PC-3 (cell line): ENCODE results near the gene SERPINB5. TPM values are rescaled to one million over a fixed set of nuclear protein-coding genes. Genes with fewer than 3 reads are reported as not detected.

Experiments used
- ATAC-seq: fragments of 200-7000 bp; cut with Tn5 transposase; 2 replicates; pipeline ENCODE4 v1.9.1; 2020; ENCODE audit warnings: mild to moderate bottlenecking, moderate library complexity
- BruUV-seq: library from RNA; stranded (reverse); fragments of 400-500 nt; replicated peaks from 2 replicates; lab custom pipeline; 2021; lab: Mats Ljungman, UMichigan
- CTCF ChIA-PET: fragments of 300-600 bp; sonication (Branson Sonifier 250); formaldehyde crosslinking; loops from one replicate; lab custom pipeline; 2022; ENCODE audit warnings: antibody characterized with exemption; lab: Charles Lee
- POLR2A ChIA-PET: fragments of 300-600 bp; sonication (Branson Sonifier 250); formaldehyde crosslinking; loops from one replicate; lab custom pipeline; 2022; ENCODE audit warnings: antibody characterized with exemption; ENCODE audit not compliant: unreplicated experiment; lab: Charles Lee
- DNase-seq: peaks from one replicate; pipeline ENCODE4 v3.0.0-alpha.2; 2015
- H2AFZ ChIP-seq: fragments of 300-600 bp; sonication (generic); 2 replicates; pipeline ENCODE4 v1.6.0; 2016; ENCODE audit warnings: antibody characterized with exemption, low read length
- H3F3A ChIP-seq: fragments of 300-600 bp; sonication (generic); one replicate; pipeline ENCODE4 v1.6.0; 2017; ENCODE audit warnings: antibody characterized with exemption, low read length, control low read depth, mild to moderate bottlenecking; ENCODE audit not compliant: unreplicated experiment
- H3K27ac ChIP-seq: fragments of 300-600 bp; sonication (generic); 2 replicates; pipeline ENCODE4 v1.5.1; 2016; ENCODE audit warnings: mild to moderate bottlenecking, low read length
- H3K27me3 ChIP-seq: fragments of 300-600 bp; sonication (generic); 2 replicates; pipeline ENCODE4 v1.6.1; 2016; ENCODE audit warnings: low read length, mixed read lengths
- H3K36me3 ChIP-seq: fragments of 300-600 bp; sonication (generic); 2 replicates; pipeline ENCODE4 v1.6.1; 2016; ENCODE audit warnings: low read depth, mixed run types, low read length, mixed read lengths
- H3K4me1 ChIP-seq: fragments of 300-600 bp; sonication (generic); 2 replicates; pipeline ENCODE4 v1.5.1; 2016; ENCODE audit warnings: low read length; ENCODE audit not compliant: insufficient read depth
- H3K4me2 ChIP-seq: fragments of 300-600 bp; sonication (generic); 2 replicates; pipeline ENCODE4 v1.6.0; 2016; ENCODE audit warnings: low read length
- H3K4me3 ChIP-seq: fragments of 300-600 bp; sonication (generic); 2 replicates; pipeline ENCODE4 v1.5.1; 2016; ENCODE audit warnings: mild to moderate bottlenecking, low read length, mixed read lengths
- H3K79me2 ChIP-seq: fragments of 300-600 bp; sonication (generic); 2 replicates; pipeline ENCODE4 v1.6.1; 2017; ENCODE audit warnings: low read length, mixed read lengths
- H3K9ac ChIP-seq: fragments of 300-600 bp; sonication (generic); 2 replicates; pipeline ENCODE4 v1.6.0; 2016; ENCODE audit warnings: mild to moderate bottlenecking, low read length
- H3K9me2 ChIP-seq: fragments of 300-600 bp; sonication (generic); replicated peaks from 2 replicates; pipeline ENCODE4 v1.6.1; 2016; ENCODE audit warnings: mixed run types, low read length, mixed read lengths
- H3K9me3 ChIP-seq: fragments of 300-600 bp; sonication (generic); 2 replicates; pipeline ENCODE4 v1.6.1; 2016; ENCODE audit warnings: low read length, mixed read lengths
- H4K20me1 ChIP-seq: fragments of 300-600 bp; sonication (generic); 2 replicates; pipeline ENCODE4 v1.6.1; 2016; ENCODE audit warnings: low read length, mixed read lengths
- CTCF ChIP-seq: fragments of 300-600 bp; sonication (generic); conservative IDR thresholded peaks from 2 replicates; pipeline ENCODE4 v1.5.1; 2017; ENCODE audit warnings: antibody characterized with exemption, low read depth, mild to moderate bottlenecking, low read length
- EZH2 ChIP-seq: fragments of 300-600 bp; sonication (generic); IDR thresholded peaks from one replicate; pipeline ENCODE4 v1.6.1; 2017; ENCODE audit warnings: antibody characterized with exemption, mild to moderate bottlenecking, low read length; ENCODE audit not compliant: unreplicated experiment
- EZH2phosphoT487 ChIP-seq: fragments of 300-600 bp; sonication (generic); IDR thresholded peaks from 2 replicates; pipeline ENCODE4 v1.6.1; 2018; ENCODE audit warnings: mild to moderate bottlenecking, antibody characterized with exemption, low read length, borderline replicate concordance
- intact Hi-C: fragments of 100-400 bp; cut with micrococcal nuclease; formaldehyde crosslinking; loops from 2 replicates; pipeline ENCODE4 v1.9.0; 2023
- total RNA-seq: library from RNA; depleted of rRNA; stranded (reverse); fragments of >200 nt; gene quantifications from 2 replicates; pipeline ENCODE4 v1.2.3, GENCODE V29; 2014

SERPINB5 gene
- total RNA-seq, 1 experiment from 2014 or later, result 104 TPM

- ATAC-seq, result peak; percentile 35
- Histone ChIP-seq H3K9me2 (no peaks in the 10 kb centered on the region), H3K4me1 (no peaks in the 10 kb centered on the region; the same call in 1 of the 2 replicates), H3K4me3 (no peak overlapping the region), H3K27ac (no peak overlapping the region), H3K36me3 (no peaks in the 10 kb centered on the region), H4K20me1 (no peaks in the 10 kb centered on the region), H3K9me3 (no peaks in the 10 kb centered on the region), H3F3A (no peaks in the 10 kb centered on the region), H3K4me2 (no peak overlapping the region), H3K27me3 (no peaks in the 10 kb centered on the region), H3K9ac (no peak overlapping the region), H3K79me2 (no peaks in the 10 kb centered on the region), H2AFZ (no peak overlapping the region)
- intact Hi-C loops, result no loop called here
- ChIA-PET POLR2A (interaction anchor here (0.6 kb wide), 1 partner anchor 63 kb away, joined by 3 read pairs; the partner anchor contains the start of gene SERPINB5), CTCF (interaction anchor here (0.6 kb wide), 1 partner anchor 37 kb away, joined by 7 read pairs; no protein-coding TSS in a partner anchor)
- DNase-seq, result peak; percentile 28
- no TSS peak for BruUV-seq
- TF ChIP-seq CTCF (no peak), EZH2phosphoT487 (no peak), EZH2 (no peak)
Measured at GRCh38 chr18:63539904-63540510, 63.2 kb downstream of the SERPINB5 start.

GRCh38 chr18:63542069-63542468 is 65.3 kb downstream of the SERPINB5 start, which contains the start of gene SERPINB12:
TSS of gene SERPINB12 (plus strand) at chr18:63542369. CDS start at chr18:63556160, 13,791 bp downstream.
- no TSS peak for BruUV-seq
- POLR2A ChIA-PET, result no interaction called here
- CTCF ChIA-PET, result interaction anchor here (0.7 kb wide), 1 partner anchor 199 kb away, joined by 8 read pairs; no protein-coding TSS in a partner anchor

More at GRCh38 chr18:63542069-63542468, 65.3 kb downstream of the SERPINB5 start, which contains the start of gene SERPINB12:
- no peaks in the 10 kb centered on the region for H3K27me3 ChIP-seq
- no peaks in the 10 kb centered on the region for H3K9me2 ChIP-seq
- no peak within 1 kb of the TSS for H3K9ac ChIP-seq
- H3K36me3 ChIP-seq, result no peaks in the 10 kb centered on the region
- no peaks in the 10 kb centered on the region for H3K9me3 ChIP-seq
- H3K4me1 ChIP-seq, result no peaks in the 10 kb centered on the region; the same call in 1 of the 2 replicates
- TF ChIP-seq EZH2 (no peak), CTCF (no peak), EZH2phosphoT487 (no peak)
- no peak within 1 kb of the TSS for H3K4me3 ChIP-seq
- no peaks in the 10 kb centered on the region for H3F3A ChIP-seq
- DNase-seq (no peak), ATAC-seq (no peak)
- no peaks in the 10 kb centered on the region for H4K20me1 ChIP-seq
- no peak within 1 kb of the TSS for H3K27ac ChIP-seq
- intact Hi-C loops, result no loop called here
- no peaks in the 10 kb centered on the region for H3K79me2 ChIP-seq
- H3K4me2 ChIP-seq, result no peak within 1 kb of the TSS
- H2AFZ ChIP-seq, result no peak within 1 kb of the TSS
